OCI-M2 (cell line): ENCODE data around the gene RAP1A.
"Not testable (repeated sequence)": the region's sequence is repeated elsewhere in the genome, so short reads cannot be mapped to it uniquely, and the experiment has no call there.

Source experiments
- DNase-seq: peaks from one replicate; lab custom pipeline; 2025; ENCODE audit not compliant: unreplicated experiment; lab: John Stamatoyannopoulos, UW

RAP1A gene

GRCh38 chr1:111660204-111661150 lies 40.9 kb downstream of the RAP1A start:
- peak; percentile 52 for DNase-seq

GRCh38 chr1:111664652-111665051 lies 45.1 kb downstream of the RAP1A start:
- DNase-seq = no peak

DNA sequence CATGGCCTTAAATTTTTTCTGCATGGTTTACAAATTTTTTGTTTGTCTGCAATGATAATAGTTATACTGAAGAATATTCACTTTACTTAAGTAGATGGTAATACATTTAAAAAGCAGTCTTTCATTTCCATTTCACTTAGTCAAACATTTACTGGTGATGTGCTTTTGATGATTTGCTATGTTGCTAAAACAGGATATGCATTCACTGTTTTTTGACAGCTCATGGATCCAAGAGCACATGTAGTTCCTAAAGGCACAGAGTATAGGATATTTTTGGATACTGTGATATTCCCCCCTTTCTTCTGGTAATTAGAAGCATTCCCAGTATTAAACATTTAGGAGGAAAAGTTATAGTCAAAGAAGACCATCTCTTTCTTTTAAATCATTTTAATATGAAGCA lies 45.9 kb downstream of the RAP1A start:
- no peak for DNase-seq

DNA sequence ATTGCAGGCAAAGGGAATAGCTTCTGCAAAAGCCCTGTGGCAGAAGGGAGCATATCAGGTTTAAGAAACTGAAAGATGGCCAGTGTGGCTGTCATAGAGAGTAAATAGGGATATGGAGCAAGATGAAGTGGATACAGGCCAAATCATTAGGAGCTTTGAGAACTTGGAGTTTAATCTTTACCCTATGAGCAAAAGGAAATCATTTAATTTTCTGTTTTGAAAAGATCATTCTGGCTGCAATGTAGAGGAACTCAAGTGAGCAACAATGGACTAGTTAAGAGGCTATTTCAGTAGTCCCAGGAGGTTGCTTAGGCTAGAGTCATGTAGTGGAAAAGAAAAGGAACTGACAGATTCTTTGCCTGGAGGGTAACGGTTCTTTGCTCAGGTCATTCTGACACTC lies 47.2 kb downstream of the RAP1A start:
- DNase-seq = no peak

- no peak for DNase-seq
These were observed 49.7 kb downstream of the RAP1A start for GRCh38 chr1:111669268-111669667.

GRCh38 chr1:111671852-111672251 lies 52.3 kb downstream of the RAP1A start:
- DNase-seq = no peak

DNA sequence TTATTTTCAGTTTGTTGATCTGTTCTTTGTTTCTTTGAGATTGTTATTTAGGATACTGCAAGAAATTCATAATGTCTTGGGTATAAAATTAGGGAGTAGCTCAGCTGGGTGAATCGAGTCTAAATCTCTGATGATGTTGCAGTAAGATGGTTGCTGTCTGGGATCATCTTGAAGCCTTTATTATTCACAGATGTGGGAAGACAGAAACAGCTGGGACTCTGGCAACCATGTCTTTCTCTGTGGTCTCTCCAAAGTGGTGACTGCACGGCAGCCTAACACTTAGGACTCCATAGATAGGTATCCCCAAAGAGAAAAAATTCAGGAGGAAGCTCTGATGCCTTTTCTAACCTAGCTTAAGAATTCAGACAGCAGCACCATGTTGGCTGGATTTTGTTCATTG lies 52.7 kb downstream of the RAP1A start:
- no peak for DNase-seq

GRCh38 chr1:111677604-111678003 lies 58.0 kb downstream of the RAP1A start:
- no peak for DNase-seq

DNA sequence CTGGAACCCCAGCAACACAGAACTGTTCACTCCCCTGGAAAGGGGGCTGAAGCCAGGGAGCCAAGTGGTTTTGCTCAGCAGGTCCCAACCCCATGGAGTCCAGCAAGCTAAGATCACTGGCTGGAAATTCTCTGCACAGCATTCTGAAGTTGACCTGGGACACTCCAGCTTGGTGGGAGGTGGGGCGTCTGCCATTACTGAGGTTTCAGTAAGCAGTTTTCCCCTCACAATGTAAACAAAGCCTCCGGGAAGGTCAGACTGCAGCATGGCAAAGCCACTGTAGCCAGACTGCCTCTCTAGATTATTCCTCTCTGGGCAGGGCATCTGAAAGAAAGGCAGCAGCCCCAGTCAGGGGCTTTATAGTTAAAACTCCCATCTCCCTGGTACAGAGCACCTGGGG lies 60.0 kb downstream of the RAP1A start:
- DNase-seq = no peak

DNA sequence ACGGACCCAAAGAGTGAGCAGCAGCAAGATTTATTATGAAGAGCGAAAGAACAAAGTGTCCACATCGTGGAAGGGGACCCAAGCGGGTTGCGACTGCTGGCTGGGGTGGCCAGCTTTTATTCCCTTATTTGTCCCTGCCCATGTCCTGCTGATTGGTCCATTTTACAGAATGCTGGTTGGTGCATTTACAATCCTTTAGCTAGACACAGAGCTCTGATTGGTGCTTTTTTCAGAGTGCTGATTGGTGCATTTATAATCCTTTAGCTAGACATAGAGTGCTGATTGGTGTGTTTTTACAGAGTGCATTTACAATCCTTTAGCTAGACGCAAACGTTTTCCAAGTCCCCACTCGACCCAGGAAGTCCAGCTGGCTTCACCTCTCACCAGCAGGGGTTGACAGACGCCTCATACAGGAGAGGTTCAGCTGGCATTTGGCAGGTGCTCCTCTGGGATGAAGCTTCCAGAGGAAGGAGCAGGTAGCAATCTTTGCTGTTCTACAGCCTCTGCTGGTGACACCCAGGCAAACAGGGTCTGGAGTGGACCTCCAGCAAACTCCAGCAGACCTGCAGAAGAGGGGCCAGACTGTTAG lies 60.7 kb downstream of the RAP1A start:
- DNase-seq = not testable (repeated sequence)

- DNase-seq = not testable (repeated sequence)
These were observed 65.9 kb downstream of the RAP1A start for GRCh38 chr1:111685293-111686153.

GRCh38 chr1:111690306-111690617 lies 70.7 kb downstream of the RAP1A start:
- no peak for DNase-seq

GRCh38 chr1:111691886-111692285 lies 72.3 kb downstream of the RAP1A start:
- no peak for DNase-seq

GRCh38 chr1:111695801-111696200 lies 76.2 kb downstream of the RAP1A start:
- no peak for DNase-seq

DNA sequence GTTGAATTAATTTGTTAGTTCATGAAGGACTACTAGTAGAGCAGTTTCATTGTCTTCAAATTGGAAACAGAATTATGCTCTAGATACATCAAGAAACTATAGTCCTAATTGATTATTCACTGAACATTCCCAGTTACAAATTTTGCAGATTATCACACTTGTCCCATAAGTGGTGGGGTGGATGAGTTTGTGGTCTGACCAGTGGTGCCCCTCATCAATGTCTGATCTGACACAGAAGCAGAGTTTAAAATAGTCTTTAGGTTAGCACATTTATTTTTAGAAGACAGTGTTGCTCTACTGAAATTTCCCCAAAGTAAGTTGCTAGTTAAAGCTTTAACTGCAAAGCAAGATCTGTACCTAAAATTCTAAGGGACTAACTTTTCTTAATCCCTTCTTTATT lies 76.7 kb downstream of the RAP1A start:
- no peak for DNase-seq

DNA sequence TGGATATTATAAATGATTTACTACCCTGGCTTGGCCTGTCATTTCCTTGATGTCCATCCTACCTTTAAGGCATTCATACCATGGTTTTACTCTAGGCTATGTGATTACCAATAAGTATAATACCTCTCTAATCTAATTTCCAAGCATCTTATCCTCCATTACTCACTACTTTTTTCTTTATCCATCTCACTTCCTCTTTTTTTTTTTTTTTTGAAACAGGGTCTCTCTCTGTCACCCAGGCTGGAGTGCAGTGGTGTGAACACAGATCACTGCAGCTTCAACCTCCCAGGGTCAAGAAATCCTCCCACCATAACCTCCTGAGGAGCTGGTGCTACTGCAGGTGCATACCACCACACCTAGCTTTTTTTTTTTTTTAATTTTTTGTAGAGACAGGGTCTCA lies 79.7 kb downstream of the RAP1A start:
- no peak for DNase-seq

- no peak for DNase-seq
These were observed 83.0 kb downstream of the RAP1A start for GRCh38 chr1:111702504-111703050.

DNA sequence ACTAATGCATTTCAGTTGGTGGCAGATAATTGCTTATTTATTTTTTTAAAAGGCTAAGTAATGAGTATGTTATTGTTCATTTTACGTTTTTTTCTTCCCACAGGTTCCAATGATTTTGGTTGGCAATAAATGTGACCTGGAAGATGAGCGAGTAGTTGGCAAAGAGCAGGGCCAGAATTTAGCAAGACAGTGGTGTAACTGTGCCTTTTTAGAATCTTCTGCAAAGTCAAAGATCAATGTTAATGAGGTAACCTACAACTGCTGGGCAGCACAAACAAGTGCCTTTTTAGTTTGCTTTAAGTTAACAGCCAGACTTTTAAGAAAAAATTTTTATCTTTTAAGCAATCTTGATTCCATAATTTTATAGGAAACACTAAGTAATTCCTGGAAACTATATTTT lies 84.7 kb downstream of the RAP1A start:
- DNase-seq = no peak

DNA sequence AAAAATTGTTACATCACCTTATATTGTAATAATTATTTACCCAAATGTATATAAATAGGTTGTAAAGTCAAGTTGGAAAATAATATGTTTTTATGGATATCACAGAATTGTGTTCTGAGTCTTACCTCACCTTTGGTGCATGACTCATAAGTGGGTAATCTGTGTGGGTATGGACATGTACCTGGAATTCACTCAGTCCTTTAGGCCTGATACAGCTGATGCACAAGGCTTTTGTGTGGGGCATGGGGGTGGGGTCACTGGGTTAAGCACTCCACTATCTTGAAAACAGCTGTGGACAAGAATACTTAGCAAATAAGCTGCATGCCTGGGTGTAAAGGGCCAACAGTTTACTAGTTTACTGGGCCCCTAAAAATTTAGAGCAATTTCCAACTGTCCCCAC lies 85.2 kb downstream of the RAP1A start:
- no peak for DNase-seq

- DNase-seq = no peak
These were observed 86.3 kb downstream of the RAP1A start for GRCh38 chr1:111705841-111706240.

- DNase-seq = no peak
These were observed 87.3 kb downstream of the RAP1A start for GRCh38 chr1:111706921-111707320.
